ENCODE measurements around the gene ARHGAP24. TPM values are rescaled to one million over a fixed set of nuclear protein-coding genes. Genes with fewer than 3 reads are reported as not detected.

The ARHGAP24 gene
- total RNA-seq, 2 donors from 2014 or later = 66.8 to 85.6 TPM

GRCh38 chr4:85488416-85488815, 13.5 kb downstream of the ARHGAP24 start:
- H3K9me3 ChIP-seq (ENCODE audit: control insufficient read depth, low read length) = no peaks in the 10 kb centered on the region
- H3K27ac ChIP-seq (ENCODE audit: low read depth, low read length) = no peak overlapping the region
- H3K9me3 Mint-ChIP-seq = no peaks in the 10 kb centered on the region
- DNase-seq = no peak
- no peak overlapping the region for H3K27ac Mint-ChIP-seq
- H3K4me3 Mint-ChIP-seq = no peak overlapping the region
- no peaks in the 10 kb centered on the region for H3K36me3 ChIP-seq (ENCODE audit: control insufficient read depth, insufficient read depth, low read length)
- H3K27me3 ChIP-seq (ENCODE audit: control insufficient read depth, insufficient read depth, low read length, poor library complexity, severe bottlenecking) = no peaks in the 10 kb centered on the region
- H3K36me3 Mint-ChIP-seq (ENCODE audit: low read depth) = no peaks in the 10 kb centered on the region
- H3K4me1 ChIP-seq (ENCODE audit: control insufficient read depth, insufficient read depth, low read length) = no peaks in the 10 kb centered on the region
- no peaks in the 10 kb centered on the region for H3K27me3 Mint-ChIP-seq (ENCODE audit: insufficient read depth)
- 91 to 100% methylated on average over 1 of the region's 1 CpG for WGBS, 2 experiments (ENCODE audit: insufficient coverage in 1 of 2, insufficient read length in 1 of 2)
- no peak overlapping the region for H3K4me3 ChIP-seq (ENCODE audit: low read length)
- H3K9ac ChIP-seq (ENCODE audit: extremely low read depth, low read length, poor library complexity, severe bottlenecking) = no peak overlapping the region
- H3K4me1 Mint-ChIP-seq = peaks cover 7% of the 10 kb centered on the region
- no peak for TF ChIP-seq CTCF (conservative IDR thresholded peaks at IDR 0.05)

GRCh38 chr4:85489273-85489981, 14.5 kb downstream of the ARHGAP24 start:
- Mint-ChIP-seq H3K4me3 (no peak overlapping the region), H3K9me3 (no peaks in the 10 kb centered on the region), H3K4me1 (peaks cover 7% of the 10 kb centered on the region), H3K36me3 (ENCODE audit: low read depth) (no peaks in the 10 kb centered on the region), H3K27ac (no peak overlapping the region), H3K27me3 (ENCODE audit: insufficient read depth) (no peaks in the 10 kb centered on the region)
- peak; percentile 51 for DNase-seq
- Histone ChIP-seq H3K4me3 (ENCODE audit: low read length) (no peak overlapping the region), H3K9me3 (ENCODE audit: control insufficient read depth, low read length) (no peaks in the 10 kb centered on the region), H3K36me3 (ENCODE audit: control insufficient read depth, insufficient read depth, low read length) (no peaks in the 10 kb centered on the region), H3K27me3 (ENCODE audit: control insufficient read depth, insufficient read depth, low read length, poor library complexity, severe bottlenecking) (no peaks in the 10 kb centered on the region), H3K27ac (ENCODE audit: low read depth, low read length) (no peak overlapping the region), H3K4me1 (ENCODE audit: control insufficient read depth, insufficient read depth, low read length) (no peaks in the 10 kb centered on the region), H3K9ac (ENCODE audit: extremely low read depth, low read length, poor library complexity, severe bottlenecking) (no peak overlapping the region)
- WGBS, 2 experiments (ENCODE audit: insufficient coverage in 1 of 2, insufficient read length in 1 of 2) = 97 to 100% methylated on average over 1 to 3 of the region's 3 CpGs
- no peak for TF ChIP-seq CTCF (conservative IDR thresholded peaks at IDR 0.05)

GRCh38 chr4:85491527-85491926, 16.6 kb downstream of the ARHGAP24 start:
- no peak overlapping the region for H3K4me3 ChIP-seq (ENCODE audit: low read length)
- no peak overlapping the region for H3K9ac ChIP-seq (ENCODE audit: extremely low read depth, low read length, poor library complexity, severe bottlenecking)
- H3K4me3 Mint-ChIP-seq = no peak overlapping the region
- DNase-seq = no peak
- H3K27me3 ChIP-seq (ENCODE audit: control insufficient read depth, insufficient read depth, low read length, poor library complexity, severe bottlenecking) = no peaks in the 10 kb centered on the region
- no peaks in the 10 kb centered on the region for H3K4me1 ChIP-seq (ENCODE audit: control insufficient read depth, insufficient read depth, low read length)
- no peaks in the 10 kb centered on the region for H3K9me3 ChIP-seq (ENCODE audit: control insufficient read depth, low read length)
- peaks cover 1% of the 10 kb centered on the region for H3K9me3 Mint-ChIP-seq
- TF ChIP-seq CTCF (conservative IDR thresholded peaks at IDR 0.05) = no peak
- H3K27ac Mint-ChIP-seq = no peak overlapping the region
- peaks cover 7% of the 10 kb centered on the region for H3K4me1 Mint-ChIP-seq
- no peaks in the 10 kb centered on the region for H3K27me3 Mint-ChIP-seq (ENCODE audit: insufficient read depth)
- H3K27ac ChIP-seq (ENCODE audit: low read depth, low read length) = no peak overlapping the region
- no peaks in the 10 kb centered on the region for H3K36me3 ChIP-seq (ENCODE audit: control insufficient read depth, insufficient read depth, low read length)
- H3K36me3 Mint-ChIP-seq (ENCODE audit: low read depth) = no peaks in the 10 kb centered on the region

Data from endodermal cell (in vitro differentiated cells).